Measurements from ENCODE around the gene SORCS2.

- TF ChIP-seq TAF1 (IDR thresholded peaks at IDR 0.05; ENCODE audit: low read depth): no peak
- TF ChIP-seq YY1 (IDR thresholded peaks at IDR 0.05; ENCODE audit: low read depth): no peak
- TF ChIP-seq MAX (IDR thresholded peaks at IDR 0.05): no peak
- no peak for TF ChIP-seq EP300 (IDR thresholded peaks at IDR 0.05; ENCODE audit: borderline replicate concordance)
- no peak for TF ChIP-seq CREB1 (IDR thresholded peaks at IDR 0.05; ENCODE audit: low read depth)
- TF ChIP-seq REST (IDR thresholded peaks at IDR 0.05; ENCODE audit: low read depth): no peak
Observed at GRCh38 chr4:7153711-7154110, 38.6 kb upstream of the SORCS2 start.

All from Ishikawa (cell line).